DMS 273 treated with DMSO at 0.1 percent for 48 hours (cell line): Measurements from ENCODE around the gene TK2.
A peak's percentile ranks its signal among the peaks of the same experiment; 100 is the strongest.

Experiments
- DNase-seq: peaks from one replicate; lab custom pipeline; 2025; lab: John Stamatoyannopoulos, UW

Gene TK2

GRCh38 chr16:66481943-66482390, 68.0 kb downstream of the TK2 start:
- no peak for DNase-seq

GRCh38 chr16:66481081-66481942, 68.6 kb downstream of the TK2 start:
- DNase-seq: no peak

GRCh38 chr16:66480265-66481080, 69.4 kb downstream of the TK2 start:
- DNase-seq: no peak

- no peak for DNase-seq
These were observed 70.2 kb downstream of the TK2 start for GRCh38 chr16:66479661-66480264.

GRCh38 chr16:66478733-66479511, 71.0 kb downstream of the TK2 start:
- DNase-seq: peak; percentile 22

- no peak for DNase-seq
These were observed 72.8 kb downstream of the TK2 start for GRCh38 chr16:66477028-66477515.

- no peak for DNase-seq
These were observed 73.4 kb downstream of the TK2 start for GRCh38 chr16:66476328-66477027.

GRCh38 chr16:66475232-66475631, 74.7 kb downstream of the TK2 start:
- no peak for DNase-seq

- DNase-seq: no peak
These were observed 75.1 kb downstream of the TK2 start for GRCh38 chr16:66474750-66475199.

- DNase-seq: no peak
These were observed 76.0 kb downstream of the TK2 start for GRCh38 chr16:66473654-66474519.

GRCh38 chr16:66473051-66473571, 76.8 kb downstream of the TK2 start:
- no peak for DNase-seq

- DNase-seq: no peak
These were observed 78.1 kb downstream of the TK2 start for GRCh38 chr16:66471716-66472393.

- no peak for DNase-seq
These were observed 78.7 kb downstream of the TK2 start for GRCh38 chr16:66471264-66471663.

- DNase-seq: no peak
These were observed 79.4 kb downstream of the TK2 start for GRCh38 chr16:66470556-66470955.

- DNase-seq: no peak
These were observed 79.9 kb downstream of the TK2 start for GRCh38 chr16:66469947-66470546.

GRCh38 chr16:66469291-66469946, 80.5 kb downstream of the TK2 start:
- no peak for DNase-seq

- DNase-seq: no peak
These were observed 81.5 kb downstream of the TK2 start for GRCh38 chr16:66468321-66468965.

- no peak for DNase-seq
These were observed 82.3 kb downstream of the TK2 start for GRCh38 chr16:66467611-66468010.
